GM18520 (cell line): ENCODE measurements around the gene COMMD6.

ENCODE experiments used
- ATAC-seq: cut with Tn5 transposase; IDR thresholded peaks from one replicate; pipeline ENCODE4 v1.9.1; 2021; ENCODE audit not compliant: unreplicated experiment

Gene COMMD6

DNA sequence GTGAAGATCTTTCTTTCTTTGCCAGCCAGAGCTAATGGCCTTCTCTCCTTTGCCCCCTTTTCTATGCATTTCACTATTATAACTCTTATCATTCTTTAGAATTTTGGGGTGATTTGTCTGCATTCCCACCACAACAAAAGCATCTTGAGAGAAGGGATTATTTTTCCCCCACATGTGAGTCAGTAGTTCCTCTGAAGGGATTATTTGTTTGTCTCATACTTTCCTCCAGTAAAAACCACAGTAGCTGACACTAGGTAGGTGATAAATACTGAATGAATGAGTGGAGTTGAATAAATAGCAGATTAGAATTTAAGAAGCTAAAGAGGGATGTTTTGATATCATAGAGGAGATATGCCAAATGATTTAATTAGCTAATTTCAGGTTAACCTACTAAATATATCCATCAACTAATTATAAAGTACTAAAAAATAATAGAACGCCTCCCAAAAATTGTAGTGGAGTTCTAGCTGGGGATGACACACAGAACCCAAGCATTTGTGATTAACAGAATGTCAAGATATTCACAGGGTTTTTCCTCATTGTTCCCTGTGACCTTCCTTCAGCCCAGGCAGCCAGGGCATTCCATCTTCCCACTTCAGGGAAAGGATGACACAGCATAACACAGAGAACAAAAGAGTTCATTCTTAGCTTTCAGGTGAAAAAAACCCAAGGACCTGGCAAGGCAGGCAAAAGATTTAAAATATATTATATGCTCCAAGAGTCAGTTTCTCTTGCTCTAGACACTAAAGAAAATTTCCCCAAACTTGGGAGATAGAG is 52.2 kb downstream of the COMMD6 start:
- no peak for ATAC-seq

DNA sequence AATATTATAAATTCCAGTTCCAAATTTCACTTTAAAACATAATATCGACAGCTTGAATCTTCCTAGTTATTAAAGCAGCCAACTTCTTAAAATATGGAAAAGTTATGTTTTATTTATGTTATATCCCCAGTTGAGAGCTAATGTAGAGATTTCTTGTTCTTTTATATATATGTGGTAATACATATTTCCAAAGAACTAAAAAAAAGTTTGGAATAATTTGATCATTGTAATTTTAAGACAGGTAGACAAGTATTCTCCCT is 54.9 kb downstream of the COMMD6 start:
- no peak for ATAC-seq

DNA sequence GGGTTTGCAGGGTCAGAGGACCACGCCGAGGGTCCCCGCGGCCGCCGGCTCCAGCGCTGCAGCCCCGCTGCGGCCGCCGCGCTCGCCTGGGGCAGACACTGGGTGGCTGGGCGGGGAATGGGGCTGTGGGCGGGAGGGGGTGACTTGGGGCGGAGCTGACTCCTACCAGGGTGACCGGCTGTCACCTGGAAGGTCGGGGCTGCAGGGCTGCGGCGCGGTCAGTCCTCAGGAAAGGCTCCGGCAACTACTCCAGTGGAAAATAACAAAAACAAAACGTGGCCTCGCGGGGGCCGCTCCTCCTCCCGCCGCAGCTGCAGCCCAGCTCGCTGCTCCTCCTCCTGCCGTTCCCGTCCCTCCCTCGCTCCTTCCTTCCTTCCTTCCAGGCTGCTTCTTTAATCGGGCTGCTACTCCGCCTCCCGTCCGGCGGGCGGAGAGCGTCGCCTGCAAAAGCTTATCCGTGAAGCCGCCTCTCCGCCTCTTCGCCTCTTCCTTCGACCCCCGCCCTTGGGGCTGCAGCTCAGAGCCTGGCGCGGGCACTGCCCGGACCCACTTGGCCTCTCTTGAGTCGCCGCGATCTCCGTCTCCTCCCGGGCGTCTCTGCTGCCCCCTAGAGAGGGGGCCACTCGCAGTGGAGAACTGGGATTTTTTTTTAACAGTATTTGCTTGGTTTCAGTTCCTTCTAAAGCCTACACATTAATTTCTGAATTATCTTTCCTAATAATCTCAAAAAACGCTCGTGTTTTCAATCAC is 55.4 kb downstream of the COMMD6 start, which contains the start of gene TBC1D4:
TBC1D4 (minus strand) TSS at position 100 of the 750 bp plus-strand sequence. CDS start 402 bp downstream, outside the sequence.
- peak; percentile 63 for ATAC-seq

DNA sequence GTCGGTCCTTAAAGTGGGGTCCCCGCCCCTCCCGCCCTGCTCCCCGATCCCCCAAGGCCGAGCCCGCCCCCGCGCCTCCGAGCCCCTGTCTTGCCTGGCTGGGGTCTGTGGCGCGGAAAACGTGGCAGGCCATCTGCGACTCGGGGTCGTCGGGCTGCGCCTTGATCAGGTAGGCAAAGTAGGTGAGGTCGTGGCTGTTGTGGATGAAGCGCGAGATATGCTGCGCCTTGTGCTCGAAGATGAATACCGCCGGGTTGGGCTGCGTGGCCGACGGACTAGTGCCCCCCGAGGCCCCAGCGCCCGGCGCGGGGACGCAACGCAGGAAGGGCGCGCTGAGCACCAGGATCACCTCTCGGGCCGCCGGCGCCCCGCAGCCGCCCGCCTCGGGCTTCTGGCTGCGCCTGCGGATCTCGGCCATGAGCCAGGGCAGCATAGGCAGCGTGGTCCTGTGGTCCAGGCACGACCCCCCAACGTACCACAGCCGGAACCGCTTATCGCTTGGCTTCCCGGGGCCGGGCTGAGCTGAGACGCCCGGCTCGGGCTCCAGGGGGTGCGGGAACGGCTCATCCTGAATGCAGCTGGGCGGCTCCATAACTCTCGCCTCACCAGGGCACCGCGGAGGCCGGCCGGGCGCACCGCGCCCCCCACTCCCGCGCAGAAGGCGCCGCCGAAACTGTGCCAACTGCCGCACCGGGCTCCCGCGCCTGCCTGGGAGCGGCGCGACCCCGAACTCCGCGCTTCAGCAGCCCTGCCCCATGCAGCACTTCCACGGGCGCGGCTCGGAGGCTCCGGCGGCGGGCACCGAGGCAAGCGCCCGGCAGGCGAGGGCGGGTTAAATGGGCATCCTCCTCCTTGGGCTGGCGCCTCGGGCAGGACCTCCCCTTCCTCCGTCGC is 56.2 kb downstream of the COMMD6 start:
- peak; percentile 24 for ATAC-seq

DNA sequence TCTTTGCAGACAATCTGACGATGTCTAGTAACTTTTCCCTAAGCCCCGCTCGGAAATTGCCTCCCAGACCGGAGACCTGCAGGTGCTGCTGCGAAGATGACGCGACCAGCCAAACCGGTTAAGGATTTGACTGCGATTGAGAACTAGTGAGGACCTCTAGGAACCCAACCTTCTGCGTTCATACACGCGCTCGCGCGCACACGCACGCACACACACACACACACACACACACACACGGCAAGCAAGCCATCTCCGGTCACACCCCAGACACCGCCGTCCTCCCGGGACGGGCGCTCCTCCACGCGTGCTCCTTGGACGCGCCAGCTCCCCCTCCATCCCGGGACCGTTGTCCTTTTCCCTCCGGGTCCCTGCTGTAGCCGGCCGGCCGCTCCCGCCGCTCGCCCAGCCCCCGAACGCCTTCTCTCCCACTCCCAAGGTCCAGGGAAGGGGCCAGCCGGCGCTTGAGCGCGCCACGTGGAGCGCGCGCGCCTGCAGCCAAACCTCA is 56.9 kb downstream of the COMMD6 start:
- ATAC-seq, result no peak

DNA sequence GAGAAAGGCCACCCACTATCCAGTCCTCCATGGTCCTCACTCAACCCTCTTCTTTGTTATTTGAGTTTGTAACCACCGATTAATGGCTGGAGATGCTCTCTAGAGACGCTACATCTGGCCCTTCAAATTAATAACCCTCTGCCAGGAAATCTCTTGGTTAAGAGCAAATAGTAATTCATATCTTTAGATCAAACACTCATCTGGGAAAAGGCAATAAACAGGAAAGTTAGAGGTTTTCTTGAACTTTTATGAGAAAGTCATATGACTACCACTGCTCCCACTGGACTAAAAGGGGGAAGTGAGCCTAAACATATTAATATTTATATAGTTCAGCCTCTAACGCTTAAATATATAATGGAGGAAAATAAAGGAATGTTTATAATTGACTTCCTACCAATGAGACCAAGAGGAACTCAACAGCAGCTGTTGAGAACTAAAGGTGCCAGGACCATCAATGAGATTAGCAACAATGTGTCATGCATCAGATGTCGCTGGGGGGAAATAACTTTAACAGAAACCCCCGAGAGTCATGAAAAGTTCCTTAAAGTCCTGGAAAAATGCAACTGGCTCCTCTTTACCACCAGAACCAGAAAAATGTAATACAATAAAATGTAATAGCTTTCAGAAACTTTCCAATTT is 58.4 kb downstream of the COMMD6 start:
- ATAC-seq, result no peak

DNA sequence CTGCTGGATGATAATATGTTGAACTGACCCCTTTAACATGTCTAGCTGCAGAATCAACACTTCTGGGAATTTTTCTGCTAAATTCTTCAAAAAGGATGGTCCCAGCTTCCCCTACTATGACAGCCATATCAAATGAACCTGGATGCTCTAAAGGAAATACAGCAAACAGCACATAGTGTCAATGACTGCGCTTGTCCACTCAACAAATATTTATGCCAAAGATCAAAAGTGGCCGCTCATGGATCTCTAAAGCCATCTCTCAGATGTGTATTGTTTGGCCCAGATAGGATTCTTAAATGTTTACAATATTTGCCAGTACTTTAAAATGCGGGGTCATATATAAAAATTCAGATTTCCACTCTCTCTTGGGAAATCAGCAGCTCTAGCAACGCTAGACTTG is 59.0 kb downstream of the COMMD6 start:
- ATAC-seq, result no peak
